ENCODE results near the gene PDCD4.
A peak's percentile ranks its signal among the peaks of the same experiment; 100 is the strongest.
"Not testable (repeated sequence)": the region's sequence is repeated elsewhere in the genome, so short reads cannot be mapped to it uniquely, and the experiment has no call there.

The PDCD4 gene

DNA sequence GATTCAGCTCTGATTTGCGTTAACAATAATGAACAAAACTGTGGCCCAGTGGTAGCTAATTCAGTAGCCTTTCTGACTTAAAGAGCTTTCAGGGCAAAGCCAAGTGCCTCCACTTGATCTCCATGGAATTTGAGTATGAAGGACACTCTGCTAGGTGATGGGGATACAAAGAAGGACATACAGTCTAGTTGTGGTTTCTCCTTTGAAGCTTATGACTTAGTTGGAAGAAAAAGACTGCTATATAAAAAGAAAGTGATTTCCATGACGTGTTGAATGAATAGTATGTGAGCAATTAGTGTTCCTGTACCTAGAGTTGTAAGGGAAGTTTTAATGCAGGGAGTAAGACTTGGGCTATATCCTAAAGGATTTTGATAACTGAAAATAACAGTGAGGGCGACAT lies 8.3 kb downstream of the PDCD4 start:
- no peak for DNase-seq

GRCh38 chr10:110881247-110881646 lies 9.5 kb downstream of the PDCD4 start:
- DNase-seq, result no peak

- no peak for DNase-seq
Observed at GRCh38 chr10:110881905-110882304, 10.2 kb downstream of the PDCD4 start.

DNA sequence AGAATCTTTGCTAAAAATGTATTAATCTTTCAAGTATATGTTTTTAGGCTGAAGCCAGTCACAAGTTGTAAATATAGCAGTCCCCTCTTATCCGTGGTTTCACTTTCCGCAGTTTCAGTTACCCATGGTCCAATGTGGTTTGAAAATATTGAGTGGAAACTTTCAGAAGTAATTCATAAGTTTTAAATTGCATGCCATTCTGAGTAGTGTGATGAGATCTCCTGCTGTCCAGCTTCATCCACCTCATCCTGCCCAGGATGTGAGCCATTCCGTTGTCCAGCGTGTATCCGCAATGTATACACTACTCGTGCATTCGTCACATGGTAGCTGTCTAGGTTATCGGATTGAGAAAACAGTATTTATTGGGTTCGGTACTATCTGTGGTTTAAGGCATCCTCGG lies 12.2 kb downstream of the PDCD4 start:
- no peak for DNase-seq

- no peak for DNase-seq
Observed at GRCh38 chr10:110885932-110886674, 14.4 kb downstream of the PDCD4 start.

DNA sequence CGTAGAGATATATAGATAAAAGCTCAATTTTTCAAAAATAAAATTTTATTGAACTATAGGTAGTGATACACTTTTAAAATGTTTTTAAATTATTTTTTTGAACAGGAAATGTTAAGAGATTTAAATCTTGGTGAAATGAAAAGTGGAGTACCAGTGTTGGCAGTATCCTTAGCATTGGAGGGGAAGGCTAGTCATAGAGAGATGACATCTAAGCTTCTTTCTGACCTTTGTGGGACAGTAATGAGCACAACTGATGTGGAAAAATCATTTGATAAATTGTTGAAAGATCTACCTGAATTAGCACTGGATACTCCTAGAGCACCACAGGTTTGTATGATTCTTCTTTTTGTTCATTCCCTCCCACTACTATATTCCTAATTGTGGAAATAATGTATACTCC lies 15.8 kb downstream of the PDCD4 start:
- DNase-seq, result no peak

- DNase-seq, result no peak
Observed at GRCh38 chr10:110892602-110893288, 21.0 kb downstream of the PDCD4 start.

GRCh38 chr10:110893559-110894179 lies 21.9 kb downstream of the PDCD4 start:
- peak in 1 of 51 donors; percentile 43 for DNase-seq

DNA sequence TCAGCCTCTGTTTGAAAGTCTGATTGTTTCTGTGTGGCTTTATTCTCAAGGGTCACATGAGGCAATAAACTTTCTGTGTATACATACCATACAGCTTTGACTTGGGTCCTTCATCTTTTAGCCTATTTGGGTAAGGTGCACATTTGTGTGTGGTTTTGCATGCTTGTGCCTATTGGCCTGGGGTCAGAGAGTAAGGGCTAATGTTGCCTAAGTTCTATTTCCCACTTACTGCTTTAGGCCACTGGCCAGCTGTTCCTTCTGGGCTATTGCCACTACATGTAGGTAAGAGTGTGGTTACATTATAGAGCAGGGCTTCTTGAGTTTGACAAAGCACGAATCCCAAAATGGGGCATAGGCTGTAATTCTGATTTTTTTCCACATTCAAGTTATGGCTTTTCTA lies 25.5 kb downstream of the PDCD4 start:
- DNase-seq, result no peak

GRCh38 chr10:110898391-110898790 lies 26.7 kb downstream of the PDCD4 start:
- no peak for DNase-seq

- DNase-seq, result no peak
Observed at GRCh38 chr10:110900983-110901382, 29.3 kb downstream of the PDCD4 start.

- DNase-seq, result peak in 1 of 51 donors; percentile 37
Observed at GRCh38 chr10:110901954-110902819, 30.5 kb downstream of the PDCD4 start.

DNA sequence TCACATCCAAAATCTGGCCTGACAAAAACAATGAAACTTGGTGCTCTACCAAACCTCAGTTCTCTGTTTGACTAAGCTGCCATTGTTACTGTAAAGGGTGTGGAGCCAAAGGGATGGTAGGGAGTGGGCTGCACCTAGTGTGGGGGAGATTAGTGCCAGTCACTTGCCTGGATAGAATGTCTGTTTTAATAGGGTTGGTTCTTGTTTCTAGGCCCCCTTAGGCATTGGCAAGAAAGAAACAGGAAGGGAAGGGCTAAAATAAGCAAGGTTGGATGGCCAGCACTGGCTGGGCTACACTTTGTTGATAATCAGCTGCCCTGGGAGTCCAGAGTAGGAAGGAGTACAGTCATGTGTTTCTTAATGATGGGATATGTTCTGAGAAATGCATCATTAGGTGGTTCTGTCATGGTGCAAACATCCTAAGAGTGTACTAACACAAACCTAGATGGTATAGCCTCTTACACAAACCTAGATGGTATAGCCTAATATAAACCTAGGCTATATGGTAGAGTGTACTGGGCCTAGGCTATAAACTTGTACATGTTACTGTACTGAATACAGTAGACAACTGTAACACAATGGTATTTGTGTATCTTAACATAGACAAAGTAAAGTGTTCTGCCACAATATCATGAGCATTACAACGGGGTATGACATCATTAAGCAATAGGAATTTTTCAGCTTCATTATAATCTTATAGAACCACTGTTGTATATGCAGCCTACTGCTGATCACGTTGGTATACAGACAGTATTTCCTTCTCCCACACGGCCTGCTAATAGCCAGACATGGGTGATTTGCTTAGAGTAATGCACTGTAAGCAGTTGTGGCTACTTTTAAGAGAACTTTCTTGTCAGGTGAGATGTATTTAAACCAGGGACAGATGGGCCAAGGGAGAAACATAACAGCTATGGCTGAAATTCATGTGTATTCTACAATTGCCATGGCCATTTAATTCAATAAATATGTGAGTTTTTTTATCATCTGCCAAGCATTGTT lies 31.9 kb downstream of the PDCD4 start:
- DNase-seq, result no peak

GRCh38 chr10:110910138-110910537 lies 38.4 kb downstream of the PDCD4 start:
- no peak for DNase-seq

- DNase-seq, result no peak
Observed at GRCh38 chr10:110912374-110912773, 40.6 kb downstream of the PDCD4 start.

DNA sequence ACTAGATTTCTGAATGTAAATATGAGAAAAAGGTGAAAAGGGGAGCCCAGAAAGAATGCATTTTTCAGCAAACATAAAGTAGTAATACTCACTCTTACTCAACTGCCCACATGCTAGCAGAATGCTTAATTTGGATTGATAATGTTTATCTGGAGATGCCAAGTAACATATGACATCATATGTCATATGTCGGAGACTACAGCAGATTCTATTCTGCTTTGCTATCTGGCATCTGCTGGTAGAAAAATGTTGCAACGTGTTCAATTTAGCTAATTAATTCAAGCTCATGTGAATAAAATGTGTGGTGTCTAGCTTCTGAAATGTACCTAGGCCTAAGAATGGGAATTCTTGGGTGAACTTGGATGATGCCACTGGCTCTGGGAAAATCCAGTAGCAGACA lies 42.7 kb downstream of the PDCD4 start:
- DNase-seq, result no peak

DNA sequence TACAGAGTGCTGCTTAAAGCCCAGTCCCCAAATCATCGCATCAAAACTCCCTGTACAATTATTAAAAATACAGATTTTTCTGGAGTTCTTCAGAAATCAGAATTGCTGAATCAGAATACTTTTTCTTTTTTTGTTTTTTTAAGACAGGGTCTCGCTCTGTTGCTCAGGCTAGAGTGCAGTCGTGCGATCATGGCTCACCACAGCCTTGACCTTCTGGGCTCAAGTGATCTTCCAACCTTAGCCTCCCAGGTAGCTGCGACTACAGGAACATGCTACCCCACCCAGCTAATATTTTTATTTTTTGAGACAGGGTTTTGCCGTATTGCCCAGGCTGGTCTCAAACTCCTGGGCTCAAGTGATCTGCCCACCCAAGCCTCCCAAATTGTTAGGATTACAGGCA lies 43.3 kb downstream of the PDCD4 start:
- no peak for DNase-seq

GRCh38 chr10:110915600-110915999 lies 43.9 kb downstream of the PDCD4 start:
- DNase-seq, result not testable (repeated sequence)

- DNase-seq, result no peak
Observed at GRCh38 chr10:110916554-110917346, 45.0 kb downstream of the PDCD4 start.

- peak in 4 of 51 donors; percentile 67 to 87 (median 74) for DNase-seq
Observed at GRCh38 chr10:110918269-110918642, 46.5 kb downstream of the PDCD4 start.

Data from hypothalamus (tissue), 51 donors.